ENCODE measurements around the gene BLVRB.

The BLVRB gene

GRCh38 chr19:40418040-40418439 lies 47.5 kb downstream of the BLVRB start:
- H3K27me3 ChIP-seq (ENCODE audit: insufficient read depth, poor library complexity, severe bottlenecking): no peaks in the 10 kb centered on the region
- DNase-seq (ENCODE audit: low read depth in 1 of 2, low spot score in 1 of 2): no peak
- no peak overlapping the region for H3K27ac ChIP-seq (replicated peaks)
- TF ChIP-seq, protein P1, sequence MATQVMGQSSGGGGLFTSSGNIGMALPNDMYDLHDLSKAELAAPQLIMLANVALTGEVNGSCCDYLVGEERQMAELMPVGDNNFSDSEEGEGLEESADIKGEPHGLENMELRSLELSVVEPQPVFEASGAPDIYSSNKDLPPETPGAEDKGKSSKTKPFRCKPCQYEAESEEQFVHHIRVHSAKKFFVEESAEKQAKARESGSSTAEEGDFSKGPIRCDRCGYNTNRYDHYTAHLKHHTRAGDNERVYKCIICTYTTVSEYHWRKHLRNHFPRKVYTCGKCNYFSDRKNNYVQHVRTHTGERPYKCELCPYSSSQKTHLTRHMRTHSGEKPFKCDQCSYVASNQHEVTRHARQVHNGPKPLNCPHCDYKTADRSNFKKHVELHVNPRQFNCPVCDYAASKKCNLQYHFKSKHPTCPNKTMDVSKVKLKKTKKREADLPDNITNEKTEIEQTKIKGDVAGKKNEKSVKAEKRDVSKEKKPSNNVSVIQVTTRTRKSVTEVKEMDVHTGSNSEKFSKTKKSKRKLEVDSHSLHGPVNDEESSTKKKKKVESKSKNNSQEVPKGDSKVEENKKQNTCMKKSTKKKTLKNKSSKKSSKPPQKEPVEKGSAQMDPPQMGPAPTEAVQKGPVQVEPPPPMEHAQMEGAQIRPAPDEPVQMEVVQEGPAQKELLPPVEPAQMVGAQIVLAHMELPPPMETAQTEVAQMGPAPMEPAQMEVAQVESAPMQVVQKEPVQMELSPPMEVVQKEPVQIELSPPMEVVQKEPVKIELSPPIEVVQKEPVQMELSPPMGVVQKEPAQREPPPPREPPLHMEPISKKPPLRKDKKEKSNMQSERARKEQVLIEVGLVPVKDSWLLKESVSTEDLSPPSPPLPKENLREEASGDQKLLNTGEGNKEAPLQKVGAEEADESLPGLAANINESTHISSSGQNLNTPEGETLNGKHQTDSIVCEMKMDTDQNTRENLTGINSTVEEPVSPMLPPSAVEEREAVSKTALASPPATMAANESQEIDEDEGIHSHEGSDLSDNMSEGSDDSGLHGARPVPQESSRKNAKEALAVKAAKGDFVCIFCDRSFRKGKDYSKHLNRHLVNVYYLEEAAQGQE (IDR thresholded peaks at IDR 0.05; ENCODE audit: insufficient replicate concordance, low read depth): no peak
- TF ChIP-seq POLR2AphosphoS5 (IDR thresholded peaks at IDR 0.05; ENCODE audit: low read depth) (no peak), GABPA (IDR thresholded peaks at IDR 0.05; ENCODE audit: low read depth) (no peak), SPI1 (IDR thresholded peaks at IDR 0.05; ENCODE audit: borderline replicate concordance, low read depth) (no peak)
- TF ChIP-seq, protein P2, sequence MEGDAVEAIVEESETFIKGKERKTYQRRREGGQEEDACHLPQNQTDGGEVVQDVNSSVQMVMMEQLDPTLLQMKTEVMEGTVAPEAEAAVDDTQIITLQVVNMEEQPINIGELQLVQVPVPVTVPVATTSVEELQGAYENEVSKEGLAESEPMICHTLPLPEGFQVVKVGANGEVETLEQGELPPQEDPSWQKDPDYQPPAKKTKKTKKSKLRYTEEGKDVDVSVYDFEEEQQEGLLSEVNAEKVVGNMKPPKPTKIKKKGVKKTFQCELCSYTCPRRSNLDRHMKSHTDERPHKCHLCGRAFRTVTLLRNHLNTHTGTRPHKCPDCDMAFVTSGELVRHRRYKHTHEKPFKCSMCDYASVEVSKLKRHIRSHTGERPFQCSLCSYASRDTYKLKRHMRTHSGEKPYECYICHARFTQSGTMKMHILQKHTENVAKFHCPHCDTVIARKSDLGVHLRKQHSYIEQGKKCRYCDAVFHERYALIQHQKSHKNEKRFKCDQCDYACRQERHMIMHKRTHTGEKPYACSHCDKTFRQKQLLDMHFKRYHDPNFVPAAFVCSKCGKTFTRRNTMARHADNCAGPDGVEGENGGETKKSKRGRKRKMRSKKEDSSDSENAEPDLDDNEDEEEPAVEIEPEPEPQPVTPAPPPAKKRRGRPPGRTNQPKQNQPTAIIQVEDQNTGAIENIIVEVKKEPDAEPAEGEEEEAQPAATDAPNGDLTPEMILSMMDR (IDR thresholded peaks at IDR 0.05; ENCODE audit: insufficient read depth, low read length): no peak
- no peak overlapping the region for H3K4me3 ChIP-seq (replicated peaks; ENCODE audit: insufficient read depth, low read length)

- no peak for TF ChIP-seq POLR2AphosphoS5 (IDR thresholded peaks at IDR 0.05; ENCODE audit: low read depth)
- no peak for TF ChIP-seq GABPA (IDR thresholded peaks at IDR 0.05; ENCODE audit: low read depth)
- DNase-seq (ENCODE audit: low read depth in 1 of 2, low spot score in 1 of 2): no peak
- Histone ChIP-seq H3K27ac (replicated peaks) (no peak overlapping the region), H3K27me3 (ENCODE audit: insufficient read depth, poor library complexity, severe bottlenecking) (no peaks in the 10 kb centered on the region), H3K4me3 (replicated peaks; ENCODE audit: insufficient read depth, low read length) (no peak overlapping the region)
These were observed 47.9 kb downstream of the BLVRB start for GRCh38 chr19:40417643-40417981.

DNA sequence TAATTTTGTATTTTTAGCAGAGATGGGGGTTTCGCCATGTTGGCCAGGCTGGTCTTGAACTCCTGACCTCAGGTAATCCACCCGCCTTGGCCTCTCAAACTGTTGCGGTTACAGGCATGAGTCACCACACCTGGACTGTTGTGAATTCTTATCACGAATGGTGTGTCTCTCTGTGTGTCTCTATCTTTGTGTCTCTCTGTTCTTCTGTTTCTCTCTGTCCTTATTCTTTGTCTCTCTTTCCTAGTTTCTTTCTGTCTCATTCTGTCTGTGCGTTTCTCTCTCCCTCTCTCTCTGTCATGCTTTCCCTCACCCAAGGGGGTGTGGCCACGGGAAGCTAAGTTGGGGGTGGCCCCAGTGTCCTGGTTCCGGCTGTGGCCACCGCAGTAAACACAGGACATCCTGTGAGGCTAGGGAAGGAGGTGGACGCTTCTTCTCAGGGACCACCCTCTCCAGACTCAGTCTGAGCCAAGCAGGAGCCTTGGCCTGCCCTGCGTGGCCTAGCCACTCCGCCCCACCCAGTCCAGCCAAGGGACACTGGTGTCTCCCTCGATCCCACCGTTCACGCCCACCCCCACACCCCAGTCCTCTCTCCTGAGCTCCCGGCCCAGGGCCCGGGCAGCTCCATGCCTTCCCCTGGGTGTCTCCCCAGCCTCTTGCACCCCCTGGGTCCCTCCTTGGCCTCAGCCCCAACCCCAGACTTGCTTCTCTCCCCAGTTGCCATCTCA lies 48.5 kb downstream of the BLVRB start:
- Histone ChIP-seq H3K27me3 (ENCODE audit: insufficient read depth, poor library complexity, severe bottlenecking) (no peaks in the 10 kb centered on the region), H3K27ac (replicated peaks) (no peak overlapping the region), H3K4me3 (replicated peaks; ENCODE audit: insufficient read depth, low read length) (no peak overlapping the region)
- TF ChIP-seq SPI1 (IDR thresholded peaks at IDR 0.05; ENCODE audit: borderline replicate concordance, low read depth): no peak
- TF ChIP-seq GABPA (IDR thresholded peaks at IDR 0.05; ENCODE audit: low read depth): no peak
- TF ChIP-seq, protein P1 (IDR thresholded peaks at IDR 0.05; ENCODE audit: insufficient replicate concordance, low read depth): no peak
- TF ChIP-seq, protein P2 (IDR thresholded peaks at IDR 0.05; ENCODE audit: insufficient read depth, low read length): no peak
- TF ChIP-seq POLR2AphosphoS5 (IDR thresholded peaks at IDR 0.05; ENCODE audit: low read depth): no peak
- DNase-seq (ENCODE audit: low read depth in 1 of 2, low spot score in 1 of 2): no peak

GRCh38 chr19:40415768-40416167 lies 49.8 kb downstream of the BLVRB start:
- Histone ChIP-seq H3K27ac (replicated peaks) (no peak overlapping the region), H3K4me3 (replicated peaks; ENCODE audit: insufficient read depth, low read length) (no peak overlapping the region), H3K27me3 (ENCODE audit: insufficient read depth, poor library complexity, severe bottlenecking) (no peaks in the 10 kb centered on the region)
- no peak for DNase-seq (ENCODE audit: low read depth in 1 of 2, low spot score in 1 of 2)
- TF ChIP-seq GABPA (IDR thresholded peaks at IDR 0.05; ENCODE audit: low read depth) (no peak), POLR2AphosphoS5 (IDR thresholded peaks at IDR 0.05; ENCODE audit: low read depth) (no peak), SPI1 (IDR thresholded peaks at IDR 0.05; ENCODE audit: borderline replicate concordance, low read depth) (no peak)
- TF ChIP-seq, protein P1 (IDR thresholded peaks at IDR 0.05; ENCODE audit: insufficient replicate concordance, low read depth): no peak
- TF ChIP-seq, protein P2 (IDR thresholded peaks at IDR 0.05; ENCODE audit: insufficient read depth, low read length): no peak
